ENCODE results near the gene SLC6A12.

DNA sequence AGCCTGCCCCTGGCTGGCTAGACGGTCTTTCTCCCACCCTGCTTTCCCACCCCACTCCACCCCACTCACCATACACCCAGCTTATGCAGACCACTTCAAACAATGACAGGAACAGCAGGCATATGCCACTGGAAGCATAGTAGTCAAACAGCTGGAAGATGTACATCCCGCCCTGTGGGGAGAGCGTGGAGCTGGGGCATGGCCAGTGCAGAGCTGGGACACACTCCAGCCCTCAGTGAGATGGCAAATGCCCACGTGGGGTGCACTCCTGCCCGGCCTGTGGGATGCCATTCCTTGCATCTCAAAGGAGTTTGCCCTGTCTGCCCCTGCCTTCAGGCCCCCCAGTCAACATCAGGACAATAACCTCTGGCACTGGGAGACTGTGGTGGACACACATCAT is 18.8 kb downstream of the SLC6A12 start:
- TF ChIP-seq, protein P1, sequence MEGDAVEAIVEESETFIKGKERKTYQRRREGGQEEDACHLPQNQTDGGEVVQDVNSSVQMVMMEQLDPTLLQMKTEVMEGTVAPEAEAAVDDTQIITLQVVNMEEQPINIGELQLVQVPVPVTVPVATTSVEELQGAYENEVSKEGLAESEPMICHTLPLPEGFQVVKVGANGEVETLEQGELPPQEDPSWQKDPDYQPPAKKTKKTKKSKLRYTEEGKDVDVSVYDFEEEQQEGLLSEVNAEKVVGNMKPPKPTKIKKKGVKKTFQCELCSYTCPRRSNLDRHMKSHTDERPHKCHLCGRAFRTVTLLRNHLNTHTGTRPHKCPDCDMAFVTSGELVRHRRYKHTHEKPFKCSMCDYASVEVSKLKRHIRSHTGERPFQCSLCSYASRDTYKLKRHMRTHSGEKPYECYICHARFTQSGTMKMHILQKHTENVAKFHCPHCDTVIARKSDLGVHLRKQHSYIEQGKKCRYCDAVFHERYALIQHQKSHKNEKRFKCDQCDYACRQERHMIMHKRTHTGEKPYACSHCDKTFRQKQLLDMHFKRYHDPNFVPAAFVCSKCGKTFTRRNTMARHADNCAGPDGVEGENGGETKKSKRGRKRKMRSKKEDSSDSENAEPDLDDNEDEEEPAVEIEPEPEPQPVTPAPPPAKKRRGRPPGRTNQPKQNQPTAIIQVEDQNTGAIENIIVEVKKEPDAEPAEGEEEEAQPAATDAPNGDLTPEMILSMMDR (IDR thresholded peaks at IDR 0.05), result no peak
- TF ChIP-seq POLR2AphosphoS5 (IDR thresholded peaks at IDR 0.05), result no peak
- TF ChIP-seq POLR2A (IDR thresholded peaks at IDR 0.05; ENCODE audit: low read depth), result no peak
- no peak for TF ChIP-seq EP300 (IDR thresholded peaks at IDR 0.05)

Measured in esophagus muscularis mucosa (tissue), 4 donors.